Measurements from ENCODE around the gene GRAMD2A. TPM values are rescaled to one million over a fixed set of nuclear protein-coding genes. Genes with fewer than 3 reads are reported as not detected.

GRAMD2A gene
- total and polyA plus RNA-seq, 11 donors, result 0.03 to 0.45 TPM; not detected in 9

DNA sequence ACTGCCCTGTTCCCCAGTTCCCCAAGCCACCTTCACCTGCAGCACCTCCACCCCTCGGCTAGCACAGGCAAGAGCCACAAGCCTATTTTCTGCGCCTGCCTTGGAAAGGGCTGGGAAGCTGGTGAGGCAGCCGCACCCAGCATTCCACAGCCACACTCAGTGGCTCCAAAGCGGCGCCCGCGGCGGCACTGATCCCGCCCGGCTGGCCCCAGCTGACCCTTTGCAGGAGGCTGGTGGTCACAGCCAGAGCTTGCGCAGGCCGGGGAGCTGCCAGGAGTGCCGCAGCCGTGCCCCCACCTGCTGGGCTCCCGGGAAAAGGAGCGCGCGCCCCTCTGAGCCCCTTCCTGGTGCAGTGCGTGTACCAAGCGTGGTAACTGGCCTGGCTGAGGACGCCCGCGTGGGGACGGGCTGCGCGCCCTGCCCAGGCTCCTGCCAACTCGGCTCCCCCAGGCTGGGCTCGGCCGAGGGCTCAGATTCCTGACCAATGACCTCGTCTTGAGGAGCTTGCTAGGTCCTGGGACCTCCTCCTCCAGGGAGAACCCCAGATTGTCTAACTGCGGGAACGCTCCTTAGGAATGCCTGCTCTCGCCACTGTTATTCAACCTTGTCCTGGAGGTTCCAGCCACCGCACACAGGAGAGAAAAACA lies 13.3 kb downstream of the GRAMD2A start:
- 8 to 21% (median 14%) methylated on average over 13 to 34 of the region's 34 CpGs for WGBS, 4 donors
- H3K4me1 ChIP-seq, result peaks cover 0 to 27% (median 18%) of the 10 kb centered on the region in 12 donors
- DNase-seq, result no peak
- no peak overlapping the region for H3K27ac ChIP-seq
- peak; percentile 58 to 83 (median 77) for ATAC-seq
- H3K4me3 ChIP-seq, result peak overlapping the region in 10 of 12 donors; percentile 1 to 44 (median 30)
- TF ChIP-seq, protein P1, sequence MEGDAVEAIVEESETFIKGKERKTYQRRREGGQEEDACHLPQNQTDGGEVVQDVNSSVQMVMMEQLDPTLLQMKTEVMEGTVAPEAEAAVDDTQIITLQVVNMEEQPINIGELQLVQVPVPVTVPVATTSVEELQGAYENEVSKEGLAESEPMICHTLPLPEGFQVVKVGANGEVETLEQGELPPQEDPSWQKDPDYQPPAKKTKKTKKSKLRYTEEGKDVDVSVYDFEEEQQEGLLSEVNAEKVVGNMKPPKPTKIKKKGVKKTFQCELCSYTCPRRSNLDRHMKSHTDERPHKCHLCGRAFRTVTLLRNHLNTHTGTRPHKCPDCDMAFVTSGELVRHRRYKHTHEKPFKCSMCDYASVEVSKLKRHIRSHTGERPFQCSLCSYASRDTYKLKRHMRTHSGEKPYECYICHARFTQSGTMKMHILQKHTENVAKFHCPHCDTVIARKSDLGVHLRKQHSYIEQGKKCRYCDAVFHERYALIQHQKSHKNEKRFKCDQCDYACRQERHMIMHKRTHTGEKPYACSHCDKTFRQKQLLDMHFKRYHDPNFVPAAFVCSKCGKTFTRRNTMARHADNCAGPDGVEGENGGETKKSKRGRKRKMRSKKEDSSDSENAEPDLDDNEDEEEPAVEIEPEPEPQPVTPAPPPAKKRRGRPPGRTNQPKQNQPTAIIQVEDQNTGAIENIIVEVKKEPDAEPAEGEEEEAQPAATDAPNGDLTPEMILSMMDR (IDR thresholded peaks at IDR 0.05), result no peak
- TF ChIP-seq POLR2A (IDR thresholded peaks at IDR 0.05), result no peak
- no peaks in the 10 kb centered on the region for H3K9me3 ChIP-seq
- intact Hi-C loops (cut with DNase I), result no loop called here
- no peaks in the 10 kb centered on the region for H3K36me3 ChIP-seq
- peaks cover 0 to 22% (median 7%) of the 10 kb centered on the region in 9 donors for H3K27me3 ChIP-seq

GRCh38 chr15:72183781-72184164 lies 13.8 kb downstream of the GRAMD2A start:
- peak in 1 of 4 donors; percentile 12 for ATAC-seq
- Histone ChIP-seq H3K36me3 (no peaks in the 10 kb centered on the region), H3K9me3 (no peaks in the 10 kb centered on the region), H3K4me3 (peak overlapping the region in 8 of 12 donors; percentile 21 to 44 (median 33)), H3K27ac (no peak overlapping the region), H3K4me1 (peaks cover 0 to 28% (median 18%) of the 10 kb centered on the region in 12 donors), H3K27me3 (peaks cover 0 to 22% (median 7%) of the 10 kb centered on the region in 9 donors)
- WGBS, 4 donors, result 28 to 72% (median 34%) methylated on average over 3 to 12 of the region's 12 CpGs
- DNase-seq, result no peak
- TF ChIP-seq, protein P1 (IDR thresholded peaks at IDR 0.05), result no peak
- no peak for TF ChIP-seq POLR2A (IDR thresholded peaks at IDR 0.05)
- intact Hi-C loops (cut with DNase I), result no loop called here

- no peak overlapping the region for H3K4me3 ChIP-seq
- H3K36me3 ChIP-seq, result no peaks in the 10 kb centered on the region
- H3K4me1 ChIP-seq, result peaks cover 0 to 28% (median 18%) of the 10 kb centered on the region in 12 donors
- WGBS, 4 donors, result 90 to 96% (median 95%) methylated on average over 3 of the region's 3 CpGs
- DNase-seq (no peak), ATAC-seq (no peak)
- H3K9me3 ChIP-seq, result no peaks in the 10 kb centered on the region
- peaks cover 0 to 22% (median 7%) of the 10 kb centered on the region in 9 donors for H3K27me3 ChIP-seq
- no peak overlapping the region for H3K27ac ChIP-seq
- intact Hi-C loops (cut with DNase I), result no loop called here
- TF ChIP-seq, protein P1 (IDR thresholded peaks at IDR 0.05), result no peak
- TF ChIP-seq POLR2A (IDR thresholded peaks at IDR 0.05), result no peak
Measured at GRCh38 chr15:72182673-72183072, 14.9 kb downstream of the GRAMD2A start.

- Histone ChIP-seq H3K27me3 (peaks cover 0 to 22% (median 7%) of the 10 kb centered on the region in 9 donors), H3K4me3 (no peak overlapping the region), H3K9me3 (no peaks in the 10 kb centered on the region), H3K27ac (no peak overlapping the region), H3K36me3 (no peaks in the 10 kb centered on the region), H3K4me1 (peaks cover 0 to 28% (median 18%) of the 10 kb centered on the region in 12 donors)
- no peak for DNase-seq
- ATAC-seq, result no peak
- 93 to 98% (median 94%) methylated on average over 3 of the region's 3 CpGs for whole genome bisulfite sequencing, 4 donors
- TF ChIP-seq, protein P1 (IDR thresholded peaks at IDR 0.05), result no peak
- no peak for TF ChIP-seq POLR2A (IDR thresholded peaks at IDR 0.05)
- intact Hi-C loops (cut with DNase I), result no loop called here
Measured at GRCh38 chr15:72182244-72182643, 15.3 kb downstream of the GRAMD2A start.
